ENCODE data around the gene LRRC63.

The LRRC63 gene

DNA sequence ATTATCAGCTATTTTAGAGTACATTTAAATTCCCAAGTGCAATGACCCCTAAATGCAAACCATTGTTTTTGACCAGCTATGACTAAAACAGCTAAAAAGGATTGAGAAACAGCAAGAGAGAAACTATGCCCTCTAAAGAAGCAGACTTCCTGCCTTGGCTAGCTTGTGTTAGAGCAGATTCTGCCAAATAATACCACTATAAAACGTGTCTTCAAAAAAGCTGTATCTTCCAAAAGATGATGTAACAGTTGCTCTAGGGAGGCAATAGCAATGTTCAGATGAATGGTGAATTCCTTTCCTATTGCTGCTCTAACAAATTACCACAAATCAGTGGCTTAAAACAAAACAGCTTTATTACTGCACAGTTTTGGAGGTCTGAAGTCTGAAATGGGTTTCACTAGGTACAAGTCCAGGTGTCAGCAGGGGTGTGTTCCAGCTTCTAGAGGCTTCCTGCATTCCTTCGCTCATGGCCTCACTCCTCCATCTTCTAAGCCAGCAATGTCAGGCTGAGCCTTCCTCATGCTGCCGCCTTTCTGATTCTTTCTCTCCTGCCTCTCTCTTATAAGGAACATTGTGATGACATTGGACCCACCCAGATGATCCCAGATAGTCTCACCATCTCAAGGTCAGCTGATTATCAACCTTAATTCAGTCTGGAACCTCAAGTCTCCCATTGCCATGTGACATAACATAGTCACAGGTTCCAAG, 84.5 kb downstream of the LRRC63 start:
- TF ChIP-seq, protein P1, sequence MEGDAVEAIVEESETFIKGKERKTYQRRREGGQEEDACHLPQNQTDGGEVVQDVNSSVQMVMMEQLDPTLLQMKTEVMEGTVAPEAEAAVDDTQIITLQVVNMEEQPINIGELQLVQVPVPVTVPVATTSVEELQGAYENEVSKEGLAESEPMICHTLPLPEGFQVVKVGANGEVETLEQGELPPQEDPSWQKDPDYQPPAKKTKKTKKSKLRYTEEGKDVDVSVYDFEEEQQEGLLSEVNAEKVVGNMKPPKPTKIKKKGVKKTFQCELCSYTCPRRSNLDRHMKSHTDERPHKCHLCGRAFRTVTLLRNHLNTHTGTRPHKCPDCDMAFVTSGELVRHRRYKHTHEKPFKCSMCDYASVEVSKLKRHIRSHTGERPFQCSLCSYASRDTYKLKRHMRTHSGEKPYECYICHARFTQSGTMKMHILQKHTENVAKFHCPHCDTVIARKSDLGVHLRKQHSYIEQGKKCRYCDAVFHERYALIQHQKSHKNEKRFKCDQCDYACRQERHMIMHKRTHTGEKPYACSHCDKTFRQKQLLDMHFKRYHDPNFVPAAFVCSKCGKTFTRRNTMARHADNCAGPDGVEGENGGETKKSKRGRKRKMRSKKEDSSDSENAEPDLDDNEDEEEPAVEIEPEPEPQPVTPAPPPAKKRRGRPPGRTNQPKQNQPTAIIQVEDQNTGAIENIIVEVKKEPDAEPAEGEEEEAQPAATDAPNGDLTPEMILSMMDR (conservative IDR thresholded peaks at IDR 0.05; ENCODE audit: low read length): no peak
- H3K4me3 ChIP-seq (ENCODE audit: low read length): no peak overlapping the region
- DNase-seq (ENCODE audit: low read depth): peak; percentile 99

DNA sequence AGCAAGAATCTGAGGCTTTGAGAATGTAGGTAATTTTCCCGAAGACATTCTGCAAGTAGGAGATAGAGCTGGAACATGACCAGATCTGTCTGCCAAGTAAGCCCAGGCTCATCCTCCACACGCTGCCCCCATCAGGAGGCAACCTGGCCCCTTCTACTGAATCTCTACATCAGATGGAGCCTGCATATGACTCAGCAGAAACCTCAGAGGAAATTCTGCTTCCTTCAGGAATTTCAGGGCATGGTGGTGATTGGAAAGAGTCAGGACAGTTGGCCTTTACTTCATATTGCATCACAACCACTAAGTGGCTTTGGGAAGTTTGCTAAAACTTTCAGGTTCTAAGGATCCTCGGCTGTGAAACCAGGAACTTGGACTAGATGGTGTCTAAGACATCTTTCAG, 85.2 kb downstream of the LRRC63 start:
- no peak overlapping the region for H3K4me3 ChIP-seq (ENCODE audit: low read length)
- TF ChIP-seq, protein P1 (conservative IDR thresholded peaks at IDR 0.05; ENCODE audit: low read length): no peak; the same call in 1 of the 2 replicates
- peak; percentile 98 for DNase-seq (ENCODE audit: low read depth)

DNA sequence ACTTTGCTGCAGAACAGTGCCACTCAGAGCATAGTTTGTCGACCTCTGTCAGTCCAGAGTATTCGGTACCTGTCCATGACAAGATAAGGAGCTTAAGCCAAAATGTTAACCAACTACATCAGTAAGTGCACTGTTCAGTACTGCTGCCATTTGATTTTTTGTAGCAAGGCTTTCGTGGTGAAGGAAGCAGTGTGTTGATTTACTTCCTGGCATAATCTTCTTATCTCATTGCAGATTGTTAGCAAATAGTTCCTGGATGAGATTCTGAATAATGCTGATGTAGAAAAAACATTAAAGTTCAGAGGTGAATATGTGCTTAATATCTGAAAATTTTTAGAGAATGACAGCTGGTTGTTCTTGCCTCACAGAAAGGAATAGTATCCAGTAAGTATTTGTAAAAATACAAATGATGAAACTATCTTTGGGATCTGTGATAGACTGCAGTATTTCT, 85.7 kb downstream of the LRRC63 start:
- TF ChIP-seq, protein P1 (conservative IDR thresholded peaks at IDR 0.05; ENCODE audit: low read length): no peak
- peak; percentile 37 for DNase-seq (ENCODE audit: low read depth)
- no peak overlapping the region for H3K4me3 ChIP-seq (ENCODE audit: low read length)

DNA sequence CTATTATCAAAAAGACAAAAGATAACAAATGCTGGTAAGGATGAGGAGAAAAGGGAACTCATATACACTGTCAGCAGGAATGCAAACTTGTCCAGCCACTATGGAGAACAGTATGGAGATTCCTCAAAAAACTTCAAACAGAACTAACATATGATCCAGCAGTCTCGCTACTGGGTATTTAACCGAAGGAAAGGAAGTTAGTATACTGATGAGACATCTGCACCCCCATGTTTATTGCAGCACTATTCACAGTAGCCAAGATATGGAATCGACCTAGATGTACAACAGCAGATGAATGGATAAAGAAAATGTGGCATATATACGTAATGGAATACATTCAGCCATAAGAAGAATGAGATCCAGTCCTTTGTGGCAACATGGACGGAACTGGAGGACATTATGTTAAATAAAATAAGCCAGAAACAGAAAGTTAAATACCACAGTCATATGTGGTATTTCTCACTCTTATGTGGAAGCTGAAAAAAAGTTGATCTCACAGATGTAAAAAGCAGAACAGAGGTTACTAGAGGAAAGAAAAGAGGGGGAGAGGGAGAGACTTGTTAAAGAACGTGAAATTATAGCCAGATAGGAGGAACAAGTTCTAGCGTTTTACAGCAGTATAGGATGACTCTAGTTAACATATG, 92.1 kb downstream of the LRRC63 start:
- DNase-seq (ENCODE audit: low read depth): no peak
- TF ChIP-seq, protein P1 (conservative IDR thresholded peaks at IDR 0.05; ENCODE audit: low read length): no peak
- H3K4me3 ChIP-seq (ENCODE audit: low read length): no peak overlapping the region

DNA sequence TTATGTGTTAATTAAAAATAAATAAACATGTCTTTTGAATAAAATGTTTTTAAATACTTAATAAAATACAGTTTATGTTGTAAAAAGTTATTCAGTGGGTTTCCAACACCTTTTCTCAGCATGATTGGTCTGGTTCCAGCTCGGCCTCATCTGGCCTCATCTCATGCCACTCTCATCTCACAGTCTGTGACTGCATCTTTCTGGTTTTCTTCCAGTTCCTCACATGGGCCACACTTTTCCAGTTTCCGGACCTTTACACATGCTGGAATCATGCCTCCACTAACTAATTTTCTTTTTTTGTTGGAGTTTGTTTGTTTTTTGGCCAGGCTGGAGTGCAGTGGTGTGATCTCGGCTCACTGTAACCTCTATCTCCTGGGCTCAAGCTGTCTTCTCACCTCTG, 92.8 kb downstream of the LRRC63 start:
- TF ChIP-seq, protein P1 (conservative IDR thresholded peaks at IDR 0.05; ENCODE audit: low read length): no peak
- H3K4me3 ChIP-seq (ENCODE audit: low read length): no peak overlapping the region
- DNase-seq (ENCODE audit: low read depth): peak; percentile 29

DNA sequence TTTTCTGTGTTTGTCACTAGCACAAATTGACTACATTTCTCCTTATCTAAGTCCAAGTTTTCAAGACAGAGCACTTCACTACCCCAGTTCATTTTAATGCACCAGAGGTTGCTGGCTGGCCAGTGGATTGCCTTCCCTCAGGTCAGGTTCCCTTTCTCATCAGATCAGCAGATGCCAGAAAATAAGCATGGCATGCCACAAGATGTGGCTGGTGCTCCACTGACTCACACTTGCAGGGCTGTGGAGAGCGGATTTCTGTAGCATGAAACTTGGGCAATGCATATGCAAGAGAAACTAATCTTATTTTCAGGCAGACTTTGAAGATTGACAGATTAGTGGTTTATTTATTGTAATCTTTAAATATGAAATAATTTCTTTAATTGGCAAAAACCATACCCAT, 95.8 kb downstream of the LRRC63 start:
- H3K4me3 ChIP-seq (ENCODE audit: low read length): no peak overlapping the region
- DNase-seq (ENCODE audit: low read depth): peak; percentile 36
- TF ChIP-seq, protein P1 (conservative IDR thresholded peaks at IDR 0.05; ENCODE audit: low read length): no peak

DNA sequence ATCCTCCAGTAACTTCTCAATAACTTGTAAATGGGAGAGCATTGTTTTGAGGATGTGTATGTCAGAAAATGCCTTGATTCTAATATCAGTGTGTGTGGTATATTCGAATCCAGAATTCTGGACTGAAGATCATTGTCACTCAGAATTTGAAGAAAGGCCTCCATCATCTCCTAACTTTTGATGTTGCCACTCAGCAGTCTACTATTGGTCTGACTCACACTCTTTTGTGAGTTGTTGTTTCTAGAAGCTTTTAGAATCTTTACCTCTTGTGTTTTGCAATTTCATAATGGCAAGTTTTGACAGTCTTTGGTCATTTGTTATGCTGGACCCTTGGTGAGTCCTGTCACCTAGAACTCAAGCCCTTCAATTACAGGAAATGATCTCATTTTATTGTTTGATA, 98.3 kb downstream of the LRRC63 start:
- no peak overlapping the region for H3K4me3 ChIP-seq (ENCODE audit: low read length)
- DNase-seq (ENCODE audit: low read depth): no peak
- TF ChIP-seq, protein P1 (conservative IDR thresholded peaks at IDR 0.05; ENCODE audit: low read length): no peak
